ENCODE data around the gene GTPBP2. TPM values are rescaled to one million over a fixed set of nuclear protein-coding genes. Genes with fewer than 3 reads are reported as not detected.

The GTPBP2 gene
- total and polyA plus RNA-seq, 2 of the 8 experiments (the other 6 are each of a cell fraction or from before 2014, with no cell fraction given), result 58.3 to 86.1 TPM

DNA sequence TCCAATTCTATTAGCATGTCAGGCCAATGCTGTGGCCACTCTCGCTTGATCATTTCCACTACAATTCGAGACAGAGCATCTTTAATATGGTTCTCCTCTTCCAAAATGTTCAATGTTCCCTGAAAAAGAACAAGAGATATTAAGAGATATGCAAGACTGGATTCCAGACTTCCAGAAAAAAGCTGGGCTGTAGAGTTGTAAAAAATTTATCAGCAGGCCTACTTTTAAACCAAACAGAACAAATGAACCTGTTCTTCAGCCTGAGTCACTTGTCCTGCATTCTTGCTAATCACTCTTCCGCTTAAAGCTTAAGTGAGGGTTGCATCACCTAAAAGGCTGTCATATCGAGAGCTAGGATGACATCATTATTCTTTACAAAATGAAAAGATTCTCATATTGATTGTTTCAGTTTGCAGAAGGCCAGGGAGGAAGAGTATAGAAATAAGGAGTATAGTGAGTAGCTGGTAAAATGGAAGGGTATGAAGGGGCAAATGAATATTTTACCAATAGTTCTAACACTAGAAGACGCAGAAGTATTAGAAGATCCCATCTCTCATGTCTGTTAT, 58.1 kb downstream of the GTPBP2 start:
- Histone ChIP-seq H2AFZ (ENCODE audit: low read length) (no peak overlapping the region), H2BK12ac (ENCODE audit: low read depth, low read length) (no peak overlapping the region), H3K56ac (replicated peaks; ENCODE audit: insufficient read length, low read depth, low read length) (no peak overlapping the region), H3K27ac (ENCODE audit: low read depth, low read length) (no peak overlapping the region), H3K23me2 (ENCODE audit: low read depth, low read length) (peaks cover 3% of the 10 kb centered on the region; the same call in 1 of the 2 replicates), H2AK5ac (ENCODE audit: low read depth, low read length) (no peak overlapping the region), H2BK20ac (ENCODE audit: low read length) (no peak overlapping the region), H3K4ac (replicated peaks; ENCODE audit: insufficient read length, low read depth, low read length) (no peak overlapping the region), H2BK5ac (ENCODE audit: low read depth, low read length) (no peak overlapping the region), H3K18ac (ENCODE audit: extremely low read depth, low read length) (no peak overlapping the region), H3K4me1 (replicated peaks in 1 of 4; ENCODE audit: control insufficient read depth in 3 of 4, insufficient read depth in 4 of 4, low read length in 3 of 4) (peaks cover 0 to 3% (median 0%) of the 10 kb centered on the region in 4 experiments; a peak in 2 of 7 replicates), H4K5ac (ENCODE audit: insufficient read length, low read depth, low read length) (no peak overlapping the region), H3K36me3 (ENCODE audit: control insufficient read depth in 2 of 4, insufficient read depth in 4 of 4, low read length in 3 of 4) (peaks cover 15 to 70% (median 55%) of the 10 kb centered on the region in 4 experiments), H3K79me1 (ENCODE audit: low read depth, low read length) (peaks cover 5% of the 10 kb centered on the region), H4K20me1 (replicated peaks in 1 of 2; ENCODE audit: control insufficient read depth in 1 of 2, insufficient read depth in 2 of 2, low read length in 2 of 2) (peaks cover 5 to 8% of the 10 kb centered on the region in 2 experiments), H4K91ac (replicated peaks; ENCODE audit: insufficient read length, low read length) (no peak overlapping the region), H3K9ac (replicated peaks in 1 of 4; ENCODE audit: extremely low read depth in 1 of 4, low read depth in 3 of 4, low read length in 3 of 4) (no peak overlapping the region), H3K4me2 (ENCODE audit: insufficient read depth in 1 of 2, low read depth in 2 of 2, low read length in 2 of 2) (no peak overlapping the region), H3K79me2 (ENCODE audit: control insufficient read depth in 1 of 2, insufficient read depth in 2 of 2, low read length in 2 of 2) (peaks cover 5 to 35% of the 10 kb centered on the region in 2 experiments), H3K9me3 (ENCODE audit: insufficient read depth in 2 of 2, low read depth in 1 of 2, low read length in 1 of 2) (no peaks in the 10 kb centered on the region), H4K8ac (ENCODE audit: extremely low read depth, insufficient read depth, low read length) (no peak overlapping the region), H3K4me3 (ENCODE audit: extremely low read depth in 1 of 4, insufficient read depth in 2 of 4, low read depth in 3 of 4, low read length in 4 of 4) (no peak overlapping the region), H2BK120ac (replicated peaks; ENCODE audit: low read depth, low read length) (no peak overlapping the region), H3K23ac (ENCODE audit: insufficient read length) (no peak overlapping the region), H2BK15ac (ENCODE audit: low read length) (no peak overlapping the region), H3K14ac (ENCODE audit: insufficient read length) (no peak overlapping the region), H3K27me3 (replicated peaks in 1 of 4; ENCODE audit: control insufficient read depth in 3 of 4, extremely low read depth in 1 of 4, insufficient read depth in 3 of 4, low read length in 3 of 4) (no peaks in the 10 kb centered on the region)
- WGBS, 2 experiments (ENCODE audit: extremely low coverage in 1 of 2, insufficient coverage in 1 of 2, insufficient read length in 1 of 2, insufficient replicate concordance in 2 of 2, low coverage in 1 of 2, low lambda C conversion rate in 2 of 2, missing lambda C conversion rate in 1 of 2), result 92% methylated on average over 5 of the region's 5 CpGs; no CpG with 5 or more reads in 1 of the 2 experiments
- FAIRE-seq (no peak), DNase-seq (ENCODE audit: low read depth in 1 of 2, low spot score in 2 of 2) (no peak)
- ChIA-PET CTCF (ENCODE audit: partially characterized antibody) (interaction anchor here (0.9 kb wide), 1 partner anchor 96 kb away, joined by 5 read pairs; no protein-coding TSS in a partner anchor), POLR2A (ENCODE audit: partially characterized antibody) (interaction anchor here (1.5 kb wide), 2 partner anchors 12 to 54 kb away, joined by 3 read pairs; partner anchors contain the start of gene POLR1C)
- TF ChIP-seq GABPA (IDR thresholded peaks at IDR 0.05; ENCODE audit: borderline replicate concordance, insufficient read depth, low read length), result no peak
- no peak for TF ChIP-seq SIX5 (IDR thresholded peaks at IDR 0.05; ENCODE audit: low read depth, low read length)
- no peak for TF ChIP-seq CREB1 (IDR thresholded peaks at IDR 0.05)
- no peak for TF ChIP-seq CBX8 (IDR thresholded peaks at IDR 0.05; ENCODE audit: borderline replicate concordance, low read depth, low read length)
- TF ChIP-seq RXRA (IDR thresholded peaks at IDR 0.05; ENCODE audit: insufficient read depth, low read depth, low read length), result no peak
- no peak for TF ChIP-seq NRF1 (IDR thresholded peaks at IDR 0.05; ENCODE audit: low read depth, low read length)
- TF ChIP-seq GTF2F1 (IDR thresholded peaks at IDR 0.05; ENCODE audit: borderline replicate concordance, low read depth, low read length), result no peak
- TF ChIP-seq, protein P1, sequence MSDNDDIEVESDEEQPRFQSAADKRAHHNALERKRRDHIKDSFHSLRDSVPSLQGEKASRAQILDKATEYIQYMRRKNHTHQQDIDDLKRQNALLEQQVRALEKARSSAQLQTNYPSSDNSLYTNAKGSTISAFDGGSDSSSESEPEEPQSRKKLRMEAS (IDR thresholded peaks at IDR 0.05), result no peak
- TF ChIP-seq YY1 (IDR thresholded peaks at IDR 0.05; ENCODE audit: low read depth, low read length), result no peak
- no peak for TF ChIP-seq HDAC2 (IDR thresholded peaks at IDR 0.05; ENCODE audit: borderline replicate concordance in 1 of 2, low read depth in 2 of 2, low read length in 2 of 2)
- TF ChIP-seq SIRT6 (IDR thresholded peaks at IDR 0.05; ENCODE audit: low read length), result no peak
- no peak for TF ChIP-seq SUZ12 (IDR thresholded peaks at IDR 0.05; ENCODE audit: low read length)
- no peak for TF ChIP-seq RNF2 (IDR thresholded peaks at IDR 0.05; ENCODE audit: borderline replicate concordance, low read depth, low read length, missing control alignments, poor library complexity, severe bottlenecking)
